SU-DHL-6 (cell line): ENCODE data around the gene HMCN2.

Source experiments
- H2AFZ ChIP-seq: fragments of 200-600 bp; sonication (generic); 2 replicates; pipeline ENCODE4 v1.6.1; 2014; ENCODE audit warnings: low read depth, mild to moderate bottlenecking, moderate library complexity, mixed read lengths, antibody characterized with exemption, low read length; ENCODE audit not compliant: severe bottlenecking
- H3F3A ChIP-seq: fragments of 200-600 bp; shearing (Covaris generic); 2 replicates; pipeline ENCODE4 v1.6.0; 2016; ENCODE audit warnings: antibody characterized with exemption, mild to moderate bottlenecking; ENCODE audit not compliant: insufficient read depth
- H3K27ac ChIP-seq: fragments of 200-600 bp; sonication (generic); 2 replicates; pipeline ENCODE4 v1.5.1; 2016; ENCODE audit warnings: low read depth, mild to moderate bottlenecking, low read length, moderate library complexity, mixed read lengths
- H3K27me3 ChIP-seq: fragments of 200-600 bp; sonication (generic), shearing (Covaris generic); 2 replicates; pipeline ENCODE4 v1.6.0; 2014; ENCODE audit warnings: mild to moderate bottlenecking, low read length
- H3K36me3 ChIP-seq: fragments of 200-600 bp; sonication (generic); 2 replicates; pipeline ENCODE4 v1.6.1; 2014; ENCODE audit warnings: mild to moderate bottlenecking, low read length, mixed read lengths
- H3K4me2 ChIP-seq: fragments of 300-600, 200-600 bp; shearing (Covaris generic), sonication (generic); 2 replicates; pipeline ENCODE4 v1.6.0; 2014; ENCODE audit warnings: low read length, low read depth, mild to moderate bottlenecking; ENCODE audit not compliant: poor library complexity, severe bottlenecking
- H3K4me3 ChIP-seq: fragments of 200-600 bp; sonication (generic); 2 replicates; pipeline ENCODE4 v1.5.1; 2014; ENCODE audit warnings: antibody characterized with exemption, low read length, mild to moderate bottlenecking, mixed read lengths; ENCODE audit not compliant: insufficient read depth, poor library complexity, severe bottlenecking
- H3K79me2 ChIP-seq: fragments of 200-600 bp; sonication (generic); 2 replicates; pipeline ENCODE4 v1.6.1; 2014; ENCODE audit warnings: mild to moderate bottlenecking, low read length, moderate library complexity; ENCODE audit not compliant: insufficient read depth
- H3K9ac ChIP-seq: fragments of 200-600 bp; sonication (generic); 2 replicates; pipeline ENCODE4 v1.7.0; 2014; ENCODE audit warnings: mild to moderate bottlenecking, low read length
- H3K9me2 ChIP-seq: fragments of 200-600 bp; sonication (generic); replicated peaks from 2 replicates; pipeline ENCODE4 v1.6.1; 2014; ENCODE audit warnings: low read length; ENCODE audit not compliant: insufficient read depth
- H3K9me3 ChIP-seq: fragments of 200-600 bp; sonication (generic); 2 replicates; pipeline ENCODE4 v1.6.1; 2014; ENCODE audit warnings: low read length, mixed read lengths; ENCODE audit not compliant: insufficient read depth
- H4K20me1 ChIP-seq: fragments of 200-600 bp; sonication (generic); 2 replicates; pipeline ENCODE4 v1.6.1; 2014; ENCODE audit warnings: low read depth, mild to moderate bottlenecking, antibody characterized with exemption, low read length, moderate library complexity, mixed read lengths
- EZH2phosphoT487 ChIP-seq: fragments of 200-600 bp; sonication (generic), shearing (Covaris generic); conservative IDR thresholded peaks from 2 replicates; pipeline ENCODE4 v1.6.1; 2018; ENCODE audit warnings: mild to moderate bottlenecking, antibody characterized with exemption, low read length, moderate library complexity, mixed read lengths
- TF ChIP-seq, protein P1 (sequence below): fragments of 200-600 bp; sonication (generic); IDR thresholded peaks from one replicate; pipeline ENCODE4 v1.5.1; 2017; ENCODE audit warnings: antibody characterized with exemption, mild to moderate bottlenecking, low read length, moderate library complexity; ENCODE audit not compliant: insufficient read depth, poor library complexity, severe bottlenecking

Gene HMCN2

DNA sequence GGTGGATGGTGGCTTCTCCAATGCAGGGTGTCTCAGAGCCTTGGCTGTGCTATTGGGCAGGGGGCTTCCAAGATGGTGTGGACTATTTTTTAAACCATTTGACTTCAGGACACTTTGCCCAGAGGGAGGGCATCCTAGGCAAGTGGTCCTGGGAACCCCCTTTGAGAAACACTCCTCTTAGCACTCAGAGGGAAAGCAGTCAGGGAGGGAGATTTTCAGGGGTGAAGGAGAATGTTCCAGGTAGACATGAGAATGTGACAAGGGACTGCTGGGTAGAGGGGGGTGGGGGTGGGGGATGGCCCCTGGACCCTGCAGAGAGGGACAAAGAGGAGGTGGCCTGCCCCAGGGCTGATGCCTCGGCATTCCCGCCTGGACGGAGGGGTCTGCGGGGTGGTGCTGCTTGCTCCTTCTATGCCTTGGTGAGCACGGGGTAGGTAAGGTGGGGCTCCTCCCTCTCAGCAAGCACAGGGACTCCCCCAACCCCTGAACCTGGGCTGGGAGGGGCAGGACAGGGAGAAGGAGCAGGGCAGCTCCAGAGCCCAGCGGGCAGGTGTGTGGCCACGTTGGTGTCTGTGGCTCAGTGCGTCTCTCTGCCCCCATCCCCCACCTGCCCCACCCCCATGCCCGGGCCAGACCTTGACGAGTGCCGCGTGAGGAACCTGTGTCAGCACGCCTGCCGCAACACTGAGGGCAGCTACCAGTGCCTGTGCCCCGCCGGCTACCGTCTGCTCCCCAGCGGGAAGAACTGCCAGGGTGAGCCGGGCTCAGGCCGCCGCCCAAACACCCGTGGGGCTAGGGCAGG, 165.4 kb downstream of the HMCN2 start:
- no peaks in the 10 kb centered on the region for H3K27me3 ChIP-seq
- H3K79me2 ChIP-seq = no peaks in the 10 kb centered on the region
- no peak overlapping the region for H3K4me3 ChIP-seq
- H3F3A ChIP-seq = no peaks in the 10 kb centered on the region
- no peak overlapping the region for H3K4me2 ChIP-seq
- no peak overlapping the region for H2AFZ ChIP-seq
- no peak overlapping the region for H3K9ac ChIP-seq
- H3K9me2 ChIP-seq = no peaks in the 10 kb centered on the region
- H3K36me3 ChIP-seq = no peaks in the 10 kb centered on the region
- H3K27ac ChIP-seq = no peak overlapping the region
- TF ChIP-seq EZH2phosphoT487 = no peak
- TF ChIP-seq, protein P1, sequence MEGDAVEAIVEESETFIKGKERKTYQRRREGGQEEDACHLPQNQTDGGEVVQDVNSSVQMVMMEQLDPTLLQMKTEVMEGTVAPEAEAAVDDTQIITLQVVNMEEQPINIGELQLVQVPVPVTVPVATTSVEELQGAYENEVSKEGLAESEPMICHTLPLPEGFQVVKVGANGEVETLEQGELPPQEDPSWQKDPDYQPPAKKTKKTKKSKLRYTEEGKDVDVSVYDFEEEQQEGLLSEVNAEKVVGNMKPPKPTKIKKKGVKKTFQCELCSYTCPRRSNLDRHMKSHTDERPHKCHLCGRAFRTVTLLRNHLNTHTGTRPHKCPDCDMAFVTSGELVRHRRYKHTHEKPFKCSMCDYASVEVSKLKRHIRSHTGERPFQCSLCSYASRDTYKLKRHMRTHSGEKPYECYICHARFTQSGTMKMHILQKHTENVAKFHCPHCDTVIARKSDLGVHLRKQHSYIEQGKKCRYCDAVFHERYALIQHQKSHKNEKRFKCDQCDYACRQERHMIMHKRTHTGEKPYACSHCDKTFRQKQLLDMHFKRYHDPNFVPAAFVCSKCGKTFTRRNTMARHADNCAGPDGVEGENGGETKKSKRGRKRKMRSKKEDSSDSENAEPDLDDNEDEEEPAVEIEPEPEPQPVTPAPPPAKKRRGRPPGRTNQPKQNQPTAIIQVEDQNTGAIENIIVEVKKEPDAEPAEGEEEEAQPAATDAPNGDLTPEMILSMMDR = no peak
- no peaks in the 10 kb centered on the region for H3K9me3 ChIP-seq
- H4K20me1 ChIP-seq = no peaks in the 10 kb centered on the region

DNA sequence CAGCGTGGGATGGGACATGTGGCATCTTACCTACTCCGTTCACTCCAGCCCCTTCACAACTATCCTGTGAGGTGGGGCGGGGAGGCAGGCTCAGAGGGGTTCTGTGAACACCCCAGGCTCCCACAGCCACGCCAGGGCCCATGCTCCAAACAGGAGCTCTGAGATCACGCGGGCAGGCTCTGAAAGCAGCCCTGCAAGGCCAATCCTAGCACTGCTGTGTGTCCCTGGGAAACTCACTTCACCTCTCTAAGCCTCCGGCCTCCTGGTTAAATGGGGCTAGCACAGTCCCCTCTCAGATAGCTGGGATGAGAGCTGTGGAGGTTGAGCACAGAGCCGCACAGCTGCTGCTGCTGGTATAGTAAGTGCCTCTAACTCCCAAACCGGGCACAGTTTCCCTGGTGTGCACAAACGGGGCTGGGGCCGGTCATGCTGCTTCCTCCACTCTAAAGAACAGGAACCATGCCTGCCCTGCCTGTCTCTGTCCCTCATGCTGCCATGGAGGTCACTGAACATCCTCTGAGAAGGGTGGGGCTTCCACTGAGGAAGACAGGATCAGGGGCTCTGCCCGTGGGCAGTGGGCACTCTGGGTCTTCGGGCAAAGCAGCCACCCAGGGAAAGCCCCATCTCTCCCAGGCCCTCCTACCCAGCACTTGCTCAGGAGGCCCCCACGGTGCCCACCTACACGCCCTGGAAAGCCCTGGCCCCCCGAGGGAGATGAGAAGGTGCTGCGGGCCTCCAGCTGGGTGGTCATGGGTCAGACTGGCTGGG, 166.2 kb downstream of the HMCN2 start:
- H3K4me2 ChIP-seq = no peak overlapping the region
- no peaks in the 10 kb centered on the region for H3K9me3 ChIP-seq
- H3K9ac ChIP-seq = no peak overlapping the region
- no peaks in the 10 kb centered on the region for H3K27me3 ChIP-seq
- H3K4me3 ChIP-seq = no peak overlapping the region
- no peak for TF ChIP-seq EZH2phosphoT487
- TF ChIP-seq, protein P1 = no peak
- no peak overlapping the region for H3K27ac ChIP-seq
- H3K9me2 ChIP-seq = no peaks in the 10 kb centered on the region
- no peaks in the 10 kb centered on the region for H3K36me3 ChIP-seq
- H4K20me1 ChIP-seq = no peaks in the 10 kb centered on the region
- H3F3A ChIP-seq = no peaks in the 10 kb centered on the region
- no peak overlapping the region for H2AFZ ChIP-seq
- H3K79me2 ChIP-seq = no peaks in the 10 kb centered on the region

DNA sequence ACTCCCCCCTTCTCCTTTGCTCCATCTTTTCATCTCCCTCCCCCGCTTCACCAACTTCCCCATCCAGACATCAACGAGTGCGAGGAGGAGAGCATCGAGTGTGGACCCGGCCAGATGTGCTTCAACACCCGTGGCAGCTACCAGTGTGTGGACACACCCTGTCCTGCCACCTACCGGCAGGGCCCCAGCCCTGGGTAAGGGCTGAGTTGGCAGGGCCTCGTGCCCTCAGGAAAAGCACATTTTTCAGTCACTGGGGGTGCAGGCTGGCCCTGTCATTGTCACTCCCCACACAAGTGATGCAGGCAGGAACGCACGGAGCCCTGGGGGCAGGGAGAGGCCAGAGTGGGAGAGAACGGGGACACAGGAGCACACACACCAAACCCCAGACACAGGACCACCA, 166.8 kb downstream of the HMCN2 start:
- Histone ChIP-seq H3K27me3 (no peaks in the 10 kb centered on the region), H3K36me3 (no peaks in the 10 kb centered on the region), H3K27ac (no peak overlapping the region), H3K4me3 (no peak overlapping the region), H4K20me1 (no peaks in the 10 kb centered on the region), H3K79me2 (no peaks in the 10 kb centered on the region), H2AFZ (no peak overlapping the region), H3K9me2 (no peaks in the 10 kb centered on the region), H3K9ac (no peak overlapping the region), H3K4me2 (no peak overlapping the region), H3F3A (no peaks in the 10 kb centered on the region), H3K9me3 (no peaks in the 10 kb centered on the region)
- TF ChIP-seq, protein P1 = no peak
- TF ChIP-seq EZH2phosphoT487 = no peak
